HG03135 (cell line): Measurements from ENCODE around the gene SPTBN1.

Experiments
- ATAC-seq: cut with Tn5 transposase; IDR thresholded peaks from one replicate; pipeline ENCODE4 v1.9.1; 2021; ENCODE audit warnings: mild to moderate bottlenecking, moderate library complexity; ENCODE audit not compliant: unreplicated experiment

The SPTBN1 gene

GRCh38 chr2:54587171-54588016 lies 131.3 kb downstream of the SPTBN1 start:
- no peak for ATAC-seq

- no peak for ATAC-seq
Observed at GRCh38 chr2:54588244-54588899, 132.2 kb downstream of the SPTBN1 start.

GRCh38 chr2:54589038-54589339 lies 132.9 kb downstream of the SPTBN1 start:
- no peak for ATAC-seq

- peak; percentile 47 for ATAC-seq
Observed at GRCh38 chr2:54589340-54590215, 133.5 kb downstream of the SPTBN1 start.

GRCh38 chr2:54590216-54591120 lies 134.3 kb downstream of the SPTBN1 start:
- ATAC-seq, result no peak

GRCh38 chr2:54591551-54591950 lies 135.4 kb downstream of the SPTBN1 start:
- no peak for ATAC-seq

GRCh38 chr2:54593249-54593648 lies 137.1 kb downstream of the SPTBN1 start:
- no peak for ATAC-seq

- ATAC-seq, result no peak
Observed at GRCh38 chr2:54594048-54594447, 137.9 kb downstream of the SPTBN1 start.

- no peak for ATAC-seq
Observed at GRCh38 chr2:54595161-54595803, 139.2 kb downstream of the SPTBN1 start.

- no peak for ATAC-seq
Observed at GRCh38 chr2:54595999-54596902, 140.1 kb downstream of the SPTBN1 start.

GRCh38 chr2:54597153-54597848 lies 141.2 kb downstream of the SPTBN1 start:
- no peak for ATAC-seq

GRCh38 chr2:54598347-54599325 lies 142.5 kb downstream of the SPTBN1 start:
- no peak for ATAC-seq

- ATAC-seq, result no peak
Observed at GRCh38 chr2:54599326-54599710, 143.2 kb downstream of the SPTBN1 start.

GRCh38 chr2:54599914-54600313 lies 143.8 kb downstream of the SPTBN1 start:
- no peak for ATAC-seq

GRCh38 chr2:54601339-54601738 lies 145.2 kb downstream of the SPTBN1 start:
- ATAC-seq, result no peak

- ATAC-seq, result no peak
Observed at GRCh38 chr2:54602736-54603322, 146.7 kb downstream of the SPTBN1 start.

- ATAC-seq, result no peak
Observed at GRCh38 chr2:54603357-54603756, 147.2 kb downstream of the SPTBN1 start.
